AG10803 (cell line): ENCODE results near the gene GALNT4.

ENCODE experiments used
- DNase-seq: peaks from one replicate; pipeline ENCODE4 v3.0.0; 2010; ENCODE audit warnings: low read depth
- H3K4me3 ChIP-seq: 2 replicates; pipeline ENCODE4 v1.5.1; 2011; ENCODE audit warnings: mild to moderate bottlenecking, low read length, control low read depth
- TF ChIP-seq, protein P1 (sequence below): conservative IDR thresholded peaks from 2 replicates; pipeline ENCODE4 v1.5.1; 2011; ENCODE audit warnings: mild to moderate bottlenecking, low read length, control low read depth, inconsistent platforms

Gene GALNT4

DNA sequence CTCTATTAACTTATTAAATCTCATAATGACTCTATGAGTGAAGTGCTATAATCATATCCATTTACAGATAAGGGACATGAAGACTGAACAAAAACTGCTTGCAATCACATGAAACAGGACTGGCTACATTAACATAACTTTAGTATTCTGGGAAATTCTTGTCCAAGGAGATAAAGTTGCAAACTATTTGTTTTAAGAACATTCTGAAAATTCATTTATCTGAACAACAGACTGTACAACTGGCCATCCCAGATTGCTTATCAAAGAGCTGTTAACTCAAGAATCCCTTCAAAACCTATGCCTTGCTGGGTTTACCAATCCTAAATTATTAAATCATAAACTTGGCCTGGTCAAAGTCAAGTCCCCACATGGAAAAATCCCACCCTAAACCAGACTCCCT is 40.4 kb upstream of the GALNT4 start:
- no peak overlapping the region for H3K4me3 ChIP-seq
- DNase-seq, result no peak
- TF ChIP-seq, protein P1, sequence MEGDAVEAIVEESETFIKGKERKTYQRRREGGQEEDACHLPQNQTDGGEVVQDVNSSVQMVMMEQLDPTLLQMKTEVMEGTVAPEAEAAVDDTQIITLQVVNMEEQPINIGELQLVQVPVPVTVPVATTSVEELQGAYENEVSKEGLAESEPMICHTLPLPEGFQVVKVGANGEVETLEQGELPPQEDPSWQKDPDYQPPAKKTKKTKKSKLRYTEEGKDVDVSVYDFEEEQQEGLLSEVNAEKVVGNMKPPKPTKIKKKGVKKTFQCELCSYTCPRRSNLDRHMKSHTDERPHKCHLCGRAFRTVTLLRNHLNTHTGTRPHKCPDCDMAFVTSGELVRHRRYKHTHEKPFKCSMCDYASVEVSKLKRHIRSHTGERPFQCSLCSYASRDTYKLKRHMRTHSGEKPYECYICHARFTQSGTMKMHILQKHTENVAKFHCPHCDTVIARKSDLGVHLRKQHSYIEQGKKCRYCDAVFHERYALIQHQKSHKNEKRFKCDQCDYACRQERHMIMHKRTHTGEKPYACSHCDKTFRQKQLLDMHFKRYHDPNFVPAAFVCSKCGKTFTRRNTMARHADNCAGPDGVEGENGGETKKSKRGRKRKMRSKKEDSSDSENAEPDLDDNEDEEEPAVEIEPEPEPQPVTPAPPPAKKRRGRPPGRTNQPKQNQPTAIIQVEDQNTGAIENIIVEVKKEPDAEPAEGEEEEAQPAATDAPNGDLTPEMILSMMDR, result no peak

DNA sequence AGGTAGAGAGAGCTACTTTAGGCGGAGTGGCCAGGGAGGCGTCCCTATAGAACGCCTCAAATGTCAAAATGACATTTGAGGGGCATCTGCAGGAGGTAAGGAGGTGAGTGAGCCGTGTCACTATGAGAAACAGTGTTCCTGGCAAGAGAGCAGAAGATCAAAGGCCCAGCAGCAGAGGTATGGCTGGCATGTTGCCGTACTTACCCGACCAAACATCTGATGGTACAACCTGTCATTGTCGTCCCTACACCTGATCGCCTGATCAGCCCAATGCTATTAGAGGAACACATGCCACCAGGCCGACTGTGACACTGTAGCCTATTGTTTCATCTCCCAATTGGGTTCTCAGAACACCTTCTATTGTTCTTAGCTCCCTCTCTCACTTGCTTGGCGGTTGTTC is 35.2 kb upstream of the GALNT4 start:
- DNase-seq, result no peak
- TF ChIP-seq, protein P1, result no peak
- no peak overlapping the region for H3K4me3 ChIP-seq

DNA sequence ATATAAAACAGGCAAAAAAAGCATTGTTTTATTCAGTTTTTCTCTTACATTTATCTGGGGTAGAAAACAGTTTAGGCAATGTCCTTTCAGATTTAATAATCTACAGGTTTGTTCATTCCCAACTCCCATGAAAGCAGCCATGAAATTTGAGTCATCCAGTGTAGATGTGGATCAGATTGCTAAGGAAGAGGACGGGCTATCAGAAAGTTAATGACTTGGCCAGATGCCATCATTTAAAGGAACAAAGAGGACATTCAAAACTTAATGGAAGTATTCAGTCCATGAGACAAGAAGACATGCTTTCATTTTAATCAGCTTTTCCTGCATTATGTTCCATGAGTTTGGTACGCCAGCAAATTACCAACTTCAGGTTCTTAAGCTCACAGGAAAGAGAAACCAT is 32.4 kb upstream of the GALNT4 start:
- TF ChIP-seq, protein P1, result no peak
- no peak for DNase-seq
- H3K4me3 ChIP-seq, result no peak overlapping the region

DNA sequence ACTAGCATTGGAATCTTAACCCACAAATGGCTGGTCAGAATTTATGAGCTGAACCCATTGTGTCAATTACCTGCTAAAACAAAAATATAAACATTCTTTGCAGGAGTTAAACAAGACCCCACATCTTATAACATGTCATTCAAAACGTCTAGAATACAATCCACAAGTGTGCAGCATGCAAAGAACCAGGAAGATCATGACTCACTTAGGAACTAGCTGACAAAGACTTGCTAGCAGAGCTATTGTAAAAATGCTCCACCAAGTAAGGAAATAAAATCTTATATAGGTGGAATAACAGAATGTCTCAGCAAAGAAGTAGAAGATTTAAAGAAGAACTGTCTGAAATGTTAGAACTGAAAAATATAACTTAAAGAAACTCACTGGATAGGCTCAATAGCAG is 27.8 kb upstream of the GALNT4 start:
- TF ChIP-seq, protein P1, result no peak

DNA sequence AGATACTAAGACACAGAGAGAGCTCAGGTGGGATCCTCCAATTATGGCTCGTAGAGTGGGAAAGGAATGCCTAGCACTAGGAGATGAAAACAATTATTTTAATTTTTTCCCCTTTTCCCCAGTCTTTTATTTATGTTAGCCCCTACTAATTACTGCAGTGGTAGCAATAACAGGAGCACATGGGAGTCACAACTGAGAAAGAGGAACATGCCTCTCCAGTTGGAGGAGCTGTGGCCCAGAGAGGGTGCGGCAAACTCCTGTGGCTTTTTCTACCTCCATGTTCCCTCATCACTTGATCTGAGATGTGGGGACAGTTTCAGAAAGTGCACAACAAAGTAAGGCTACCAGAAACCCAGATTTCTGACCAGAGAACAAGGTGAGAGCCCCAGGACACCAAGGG is 27.2 kb upstream of the GALNT4 start:
- TF ChIP-seq, protein P1, result no peak
- no peak for DNase-seq
- H3K4me3 ChIP-seq, result no peak overlapping the region

More for the DNA sequence above, 27.8 kb upstream of the GALNT4 start:
- no peak for DNase-seq
- H3K4me3 ChIP-seq, result no peak overlapping the region

- H3K4me3 ChIP-seq, result no peak overlapping the region
- TF ChIP-seq, protein P1, result no peak
- DNase-seq, result no peak
Observed at GRCh38 chr12:89547101-89547500, 22.5 kb upstream of the GALNT4 start.

DNA sequence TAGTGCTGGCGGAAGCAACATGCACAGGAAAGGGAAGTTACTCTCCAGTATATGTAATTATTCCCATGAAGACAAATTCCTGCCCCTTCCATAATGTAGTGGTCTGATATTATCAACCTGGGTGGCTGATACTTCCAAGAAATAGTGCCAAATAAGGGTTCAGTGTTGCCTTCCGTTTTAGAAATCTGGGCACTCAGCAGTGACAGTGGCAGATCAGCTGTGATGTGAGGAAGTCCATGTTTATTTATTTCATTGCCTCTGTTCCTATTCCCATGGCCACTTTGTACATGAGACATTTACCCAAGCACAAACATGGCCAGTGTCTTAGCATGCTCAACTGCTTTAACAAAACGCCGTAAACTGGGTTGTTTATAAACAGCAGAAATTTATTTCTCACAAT is 21.6 kb upstream of the GALNT4 start:
- no peak overlapping the region for H3K4me3 ChIP-seq
- TF ChIP-seq, protein P1, result no peak
- no peak for DNase-seq
